PFSK-1 (cell line): ENCODE data around the gene REV3L.

Source experiments
- FOXP2 ChIP-seq: optimal IDR thresholded peaks from 2 replicates; pipeline ENCODE3; 2011; ENCODE audit warnings: borderline replicate concordance, control low read depth, inconsistent platforms; ENCODE audit not compliant: insufficient read depth; ENCODE audit errors: extremely low read length, extremely low read depth
- POLR2AphosphoS5 ChIP-seq: IDR thresholded peaks from 2 replicates; pipeline ENCODE4 v1.6.1; 2012; ENCODE audit warnings: low read depth, mild to moderate bottlenecking, control low read depth, low read length, moderate library complexity
- SIN3A ChIP-seq: IDR thresholded peaks from 2 replicates; pipeline ENCODE4 v1.6.1; 2012; ENCODE audit warnings: mild to moderate bottlenecking, low read length, moderate library complexity, borderline replicate concordance; ENCODE audit not compliant: insufficient read depth
- TAF1 ChIP-seq: IDR thresholded peaks from 2 replicates; pipeline ENCODE4 v1.6.1; 2012; ENCODE audit warnings: low read length, control low read depth, borderline replicate concordance; ENCODE audit not compliant: insufficient read depth
- TF ChIP-seq, protein P1 (sequence below), 2 experiments: IDR thresholded peaks; 2 replicates each; pipeline versions ENCODE4 v1.6.1 to v1.8.0; 2011 to 2012; ENCODE audit warnings: low read depth in 2 of 2, low read length in 2 of 2, control low read depth in 1 of 2, inconsistent platforms in 1 of 2, mild to moderate bottlenecking in 1 of 2, moderate library complexity in 1 of 2; ENCODE audit not compliant: insufficient read depth in 1 of 2

Gene REV3L

GRCh38 chr6:111260570-111261298 lies 222.3 kb downstream of the REV3L start:
- TF ChIP-seq, protein P1, sequence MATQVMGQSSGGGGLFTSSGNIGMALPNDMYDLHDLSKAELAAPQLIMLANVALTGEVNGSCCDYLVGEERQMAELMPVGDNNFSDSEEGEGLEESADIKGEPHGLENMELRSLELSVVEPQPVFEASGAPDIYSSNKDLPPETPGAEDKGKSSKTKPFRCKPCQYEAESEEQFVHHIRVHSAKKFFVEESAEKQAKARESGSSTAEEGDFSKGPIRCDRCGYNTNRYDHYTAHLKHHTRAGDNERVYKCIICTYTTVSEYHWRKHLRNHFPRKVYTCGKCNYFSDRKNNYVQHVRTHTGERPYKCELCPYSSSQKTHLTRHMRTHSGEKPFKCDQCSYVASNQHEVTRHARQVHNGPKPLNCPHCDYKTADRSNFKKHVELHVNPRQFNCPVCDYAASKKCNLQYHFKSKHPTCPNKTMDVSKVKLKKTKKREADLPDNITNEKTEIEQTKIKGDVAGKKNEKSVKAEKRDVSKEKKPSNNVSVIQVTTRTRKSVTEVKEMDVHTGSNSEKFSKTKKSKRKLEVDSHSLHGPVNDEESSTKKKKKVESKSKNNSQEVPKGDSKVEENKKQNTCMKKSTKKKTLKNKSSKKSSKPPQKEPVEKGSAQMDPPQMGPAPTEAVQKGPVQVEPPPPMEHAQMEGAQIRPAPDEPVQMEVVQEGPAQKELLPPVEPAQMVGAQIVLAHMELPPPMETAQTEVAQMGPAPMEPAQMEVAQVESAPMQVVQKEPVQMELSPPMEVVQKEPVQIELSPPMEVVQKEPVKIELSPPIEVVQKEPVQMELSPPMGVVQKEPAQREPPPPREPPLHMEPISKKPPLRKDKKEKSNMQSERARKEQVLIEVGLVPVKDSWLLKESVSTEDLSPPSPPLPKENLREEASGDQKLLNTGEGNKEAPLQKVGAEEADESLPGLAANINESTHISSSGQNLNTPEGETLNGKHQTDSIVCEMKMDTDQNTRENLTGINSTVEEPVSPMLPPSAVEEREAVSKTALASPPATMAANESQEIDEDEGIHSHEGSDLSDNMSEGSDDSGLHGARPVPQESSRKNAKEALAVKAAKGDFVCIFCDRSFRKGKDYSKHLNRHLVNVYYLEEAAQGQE (IDR thresholded peaks at IDR 0.05; ENCODE audit: insufficient read depth in 1 of 2, low read depth in 2 of 2, low read length in 2 of 2), result no peak
- TF ChIP-seq TAF1, result no peak
- TF ChIP-seq FOXP2, result no peak
- no peak for TF ChIP-seq SIN3A
- TF ChIP-seq POLR2AphosphoS5, result no peak

- TF ChIP-seq POLR2AphosphoS5 (peak; percentile 94), FOXP2 (peak; percentile 85), SIN3A (peak; percentile 93; the same call in 1 of the 2 replicates), TAF1 (peak; percentile 93)
- TF ChIP-seq, protein P1 (IDR thresholded peaks at IDR 0.05; ENCODE audit: insufficient read depth in 1 of 2, low read depth in 2 of 2, low read length in 2 of 2), result peak in 1 of 2 experiments; percentile 58; a peak in 2 of 4 replicates
These were observed 223.8 kb downstream of the REV3L start for GRCh38 chr6:111259089-111259831.

DNA sequence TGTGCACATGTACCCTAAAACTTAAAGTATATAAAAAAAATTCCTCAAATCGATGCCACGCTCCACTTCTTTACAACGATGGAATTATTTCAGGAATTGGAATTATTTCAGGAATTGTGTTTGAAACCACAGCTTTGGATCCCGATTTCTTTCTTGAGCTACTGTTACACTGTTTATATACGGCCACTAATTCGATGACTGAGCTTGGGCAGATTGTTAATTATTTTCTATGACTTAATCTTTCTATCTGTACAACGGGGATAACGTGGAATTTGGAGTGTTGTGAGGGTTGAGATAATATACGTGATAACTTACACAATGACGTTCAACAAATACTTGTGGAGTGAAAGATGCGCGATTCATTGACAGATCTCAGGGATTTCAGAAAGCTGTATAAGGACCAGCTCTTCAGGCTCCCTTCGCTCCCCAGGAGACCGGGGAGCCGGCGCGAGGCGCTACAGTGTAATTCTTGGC lies 224.4 kb downstream of the REV3L start:
- TF ChIP-seq FOXP2, result no peak
- no peak for TF ChIP-seq TAF1
- TF ChIP-seq, protein P1 (IDR thresholded peaks at IDR 0.05; ENCODE audit: insufficient read depth in 1 of 2, low read depth in 2 of 2, low read length in 2 of 2), result no peak
- no peak for TF ChIP-seq SIN3A
- TF ChIP-seq POLR2AphosphoS5, result no peak

DNA sequence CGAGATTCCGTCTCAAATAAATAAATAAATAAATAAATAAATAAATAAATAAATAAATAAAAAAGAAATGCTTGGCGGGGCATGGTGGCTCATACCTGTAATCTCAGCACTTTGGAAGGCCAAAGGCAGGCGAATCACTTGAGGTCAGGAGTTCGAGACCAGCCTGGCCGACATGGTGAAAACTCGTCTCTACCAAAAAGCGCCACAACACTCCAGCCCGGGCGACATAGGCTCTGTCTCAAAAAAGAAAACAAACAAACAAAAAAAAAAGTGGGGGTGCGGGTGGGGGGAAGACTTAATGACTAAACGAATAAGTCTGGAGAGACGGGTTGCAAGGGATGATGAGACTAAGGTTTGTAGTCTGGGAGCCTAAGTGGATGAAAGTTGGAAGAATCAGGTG lies 225.0 kb downstream of the REV3L start:
- TF ChIP-seq, protein P1 (IDR thresholded peaks at IDR 0.05; ENCODE audit: insufficient read depth in 1 of 2, low read depth in 2 of 2, low read length in 2 of 2), result no peak
- TF ChIP-seq POLR2AphosphoS5 (no peak), TAF1 (no peak), FOXP2 (no peak), SIN3A (no peak)
